ENCODE results near the gene IL17C. TPM values are rescaled to one million over a fixed set of nuclear protein-coding genes. Genes with fewer than 3 reads are reported as not detected.
A peak's percentile ranks its signal among the peaks of the same experiment; 100 is the strongest.

IL17C gene, protein sequence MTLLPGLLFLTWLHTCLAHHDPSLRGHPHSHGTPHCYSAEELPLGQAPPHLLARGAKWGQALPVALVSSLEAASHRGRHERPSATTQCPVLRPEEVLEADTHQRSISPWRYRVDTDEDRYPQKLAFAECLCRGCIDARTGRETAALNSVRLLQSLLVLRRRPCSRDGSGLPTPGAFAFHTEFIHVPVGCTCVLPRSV
- total RNA-seq (2014; rRNA removed) (not detected in 2 replicates), Bru-seq, nascent RNA (not detected), BruChase-seq, experiment 1, labeled RNA remaining after a 6-hour chase (percentile 8 among the genes with signal in this experiment), BruChase-seq, experiment 2, labeled RNA remaining after a 2-hour chase (percentile 22 among the genes with signal in this experiment)
- long read RNA-seq, result 0 reads

- H3K9ac ChIP-seq (ENCODE audit: low read length), result no peak within 1 kb of the TSS
- H3K4me3 ChIP-seq (ENCODE audit: low read length), result no peak within 1 kb of the TSS
- 0 out of 2 replicates have a peak, but pooled peaks cover 4% of the 10 kb centered on the region for H3K4me1 ChIP-seq (ENCODE audit: insufficient read depth, low read length)
- peak; percentile 35 for ATAC-seq
- no peaks in the 10 kb centered on the region for H3K9me3 ChIP-seq (ENCODE audit: low read length)
- POLR2A ChIA-PET (ENCODE audit: unreplicated experiment), result no interaction called here
- H3K36me3 ChIP-seq (ENCODE audit: low read depth, low read length), result no peaks in the 10 kb centered on the region
- no peaks in the 10 kb centered on the region for H3F3A ChIP-seq (ENCODE audit: low read length, unreplicated experiment)
- no peaks in the 10 kb centered on the region for H3K27me3 ChIP-seq (ENCODE audit: low read length)
- TF ChIP-seq EZH2phosphoT487 (IDR thresholded peaks at IDR 0.05; ENCODE audit: borderline replicate concordance, low read length) (no peak), EZH2 (IDR thresholded peaks at IDR 0.05; ENCODE audit: low read length, unreplicated experiment) (no peak)
- TF ChIP-seq, protein P1, sequence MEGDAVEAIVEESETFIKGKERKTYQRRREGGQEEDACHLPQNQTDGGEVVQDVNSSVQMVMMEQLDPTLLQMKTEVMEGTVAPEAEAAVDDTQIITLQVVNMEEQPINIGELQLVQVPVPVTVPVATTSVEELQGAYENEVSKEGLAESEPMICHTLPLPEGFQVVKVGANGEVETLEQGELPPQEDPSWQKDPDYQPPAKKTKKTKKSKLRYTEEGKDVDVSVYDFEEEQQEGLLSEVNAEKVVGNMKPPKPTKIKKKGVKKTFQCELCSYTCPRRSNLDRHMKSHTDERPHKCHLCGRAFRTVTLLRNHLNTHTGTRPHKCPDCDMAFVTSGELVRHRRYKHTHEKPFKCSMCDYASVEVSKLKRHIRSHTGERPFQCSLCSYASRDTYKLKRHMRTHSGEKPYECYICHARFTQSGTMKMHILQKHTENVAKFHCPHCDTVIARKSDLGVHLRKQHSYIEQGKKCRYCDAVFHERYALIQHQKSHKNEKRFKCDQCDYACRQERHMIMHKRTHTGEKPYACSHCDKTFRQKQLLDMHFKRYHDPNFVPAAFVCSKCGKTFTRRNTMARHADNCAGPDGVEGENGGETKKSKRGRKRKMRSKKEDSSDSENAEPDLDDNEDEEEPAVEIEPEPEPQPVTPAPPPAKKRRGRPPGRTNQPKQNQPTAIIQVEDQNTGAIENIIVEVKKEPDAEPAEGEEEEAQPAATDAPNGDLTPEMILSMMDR (conservative IDR thresholded peaks at IDR 0.05; ENCODE audit: low read depth, low read length), result no peak
- H2AFZ ChIP-seq (ENCODE audit: low read length), result no peak within 1 kb of the TSS
- intact Hi-C loops (cut with micrococcal nuclease), result no loop called here
- no peaks in the 10 kb centered on the region for H3K9me2 ChIP-seq (replicated peaks; ENCODE audit: low read length)
- no peak within 1 kb of the TSS for H3K4me2 ChIP-seq (ENCODE audit: low read length)
- no TSS peak for BruUV-seq (replicated peaks)
- CTCF ChIA-PET, result no interaction called here
- no peaks in the 10 kb centered on the region for H3K79me2 ChIP-seq (ENCODE audit: low read length)
- peak; percentile 27 for DNase-seq
- H3K27ac ChIP-seq (ENCODE audit: low read length), result no peak within 1 kb of the TSS
- H4K20me1 ChIP-seq (ENCODE audit: low read length), result no peaks in the 10 kb centered on the region
Measured at GRCh38 chr16:88638323-88639230, at the start of gene IL17C. IL17C (plus strand) TSS chr16:88638572; CDS start chr16:88638642, 70 bp downstream.

DNA sequence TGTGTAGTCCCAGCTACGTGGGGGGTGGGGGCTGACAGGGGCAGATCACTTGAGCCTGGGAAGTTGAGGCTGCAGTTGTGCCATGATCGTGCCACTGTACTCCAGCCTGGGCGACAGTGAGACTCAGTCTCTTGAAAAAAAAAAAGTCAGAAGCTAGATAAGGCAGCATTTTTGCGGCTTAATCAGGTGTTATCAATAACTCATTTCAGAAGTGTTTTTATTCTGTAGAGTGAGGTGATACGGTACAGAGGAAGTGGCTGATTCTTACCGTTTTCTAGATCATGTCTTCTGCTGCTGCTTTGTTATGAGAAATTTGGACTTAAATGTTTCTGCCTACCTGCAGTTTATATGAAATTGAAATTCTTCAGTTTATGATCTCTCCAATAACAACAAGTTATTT is 49.6 kb upstream of the IL17C start:
- H3K36me3 ChIP-seq (ENCODE audit: low read depth, low read length), result peaks cover 10% of the 10 kb centered on the region; the same call in 1 of the 2 replicates

DNA sequence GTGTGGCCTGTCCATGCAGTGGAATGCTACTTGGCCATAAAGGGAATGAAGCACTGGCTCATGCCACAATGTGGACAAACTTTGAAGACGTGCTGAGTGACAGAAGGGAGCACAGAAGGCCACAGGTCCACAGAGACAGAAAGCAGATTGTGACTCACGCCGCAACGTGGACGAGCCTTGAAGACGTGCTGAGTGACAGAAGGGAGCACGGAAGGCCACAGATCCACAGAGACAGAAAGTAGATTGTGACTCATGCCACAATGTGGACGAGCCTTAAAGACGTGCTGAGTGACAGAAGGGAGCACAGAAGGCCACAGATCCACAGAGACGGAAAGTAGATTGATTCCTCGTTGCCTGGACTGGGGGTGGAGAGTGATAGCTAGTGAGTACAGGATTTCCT is 48.9 kb upstream of the IL17C start:
- TF ChIP-seq EZH2 (IDR thresholded peaks at IDR 0.05; ENCODE audit: low read length, unreplicated experiment) (no peak), EZH2phosphoT487 (IDR thresholded peaks at IDR 0.05; ENCODE audit: borderline replicate concordance, low read length) (no peak)
- TF ChIP-seq, protein P1 (conservative IDR thresholded peaks at IDR 0.05; ENCODE audit: low read depth, low read length), result no peak
- ChIA-PET CTCF (no interaction called here), POLR2A (ENCODE audit: unreplicated experiment) (interaction anchor here (0.6 kb wide), 1 partner anchor 15 kb away, joined by 11 read pairs; no protein-coding TSS in a partner anchor)
- no peak overlapping the region for H3K27ac ChIP-seq (ENCODE audit: low read length)
- H3K79me2 ChIP-seq (ENCODE audit: low read length), result peaks cover 25% of the 10 kb centered on the region
- no peak overlapping the region for H2AFZ ChIP-seq (ENCODE audit: low read length)
- H3K4me2 ChIP-seq (ENCODE audit: low read length), result no peak overlapping the region
- H3K4me1 ChIP-seq (ENCODE audit: insufficient read depth, low read length), result no peaks in the 10 kb centered on the region
- TSS peak; percentile 8 for BruUV-seq (replicated peaks)
- ATAC-seq (no peak), DNase-seq (no peak)
- H3K9me2 ChIP-seq (replicated peaks; ENCODE audit: low read length), result no peaks in the 10 kb centered on the region
- H3K27me3 ChIP-seq (ENCODE audit: low read length), result no peaks in the 10 kb centered on the region
- 0 out of 2 replicates have a peak, but pooled peaks cover 3% of the 10 kb centered on the region for H4K20me1 ChIP-seq (ENCODE audit: low read length)
- peaks cover 10% of the 10 kb centered on the region; the same call in 1 of the 2 replicates for H3K36me3 ChIP-seq (ENCODE audit: low read depth, low read length)
- H3K9ac ChIP-seq (ENCODE audit: low read length), result no peak overlapping the region
- H3K9me3 ChIP-seq (ENCODE audit: low read length), result no peaks in the 10 kb centered on the region
- intact Hi-C loops (cut with micrococcal nuclease), result no loop called here
- no peak overlapping the region for H3K4me3 ChIP-seq (ENCODE audit: low read length)
- no peaks in the 10 kb centered on the region for H3F3A ChIP-seq (ENCODE audit: low read length, unreplicated experiment)

More for the DNA sequence above, 49.6 kb upstream of the IL17C start:
- no peak for TF ChIP-seq EZH2phosphoT487 (IDR thresholded peaks at IDR 0.05; ENCODE audit: borderline replicate concordance, low read length)
- Histone ChIP-seq H3K4me2 (ENCODE audit: low read length) (no peak overlapping the region), H4K20me1 (ENCODE audit: low read length) (0 out of 2 replicates have a peak, but pooled peaks cover 3% of the 10 kb centered on the region), H3K27me3 (ENCODE audit: low read length) (no peaks in the 10 kb centered on the region), H3F3A (ENCODE audit: low read length, unreplicated experiment) (no peaks in the 10 kb centered on the region), H3K4me1 (ENCODE audit: insufficient read depth, low read length) (no peaks in the 10 kb centered on the region), H3K9ac (ENCODE audit: low read length) (no peak overlapping the region), H3K4me3 (ENCODE audit: low read length) (no peak overlapping the region), H3K9me2 (replicated peaks; ENCODE audit: low read length) (no peaks in the 10 kb centered on the region), H2AFZ (ENCODE audit: low read length) (no peak overlapping the region), H3K79me2 (ENCODE audit: low read length) (peaks cover 24% of the 10 kb centered on the region), H3K27ac (ENCODE audit: low read length) (no peak overlapping the region), H3K9me3 (ENCODE audit: low read length) (no peaks in the 10 kb centered on the region)
- ChIA-PET CTCF (no interaction called here), POLR2A (ENCODE audit: unreplicated experiment) (no interaction called here)
- DNase-seq, result no peak
- intact Hi-C loops (cut with micrococcal nuclease), result no loop called here
- no peak for ATAC-seq
- BruUV-seq (replicated peaks), result no TSS peak
